Measurements from ENCODE around the gene DLG5. TPM values are rescaled to one million over a fixed set of nuclear protein-coding genes. Genes with fewer than 3 reads are reported as not detected.
A peak's percentile ranks its signal among the peaks of the same experiment; 100 is the strongest.

The DLG5 gene
- total RNA-seq, 2 experiments from 2014 or later = 3.2 to 3.5 TPM

DNA sequence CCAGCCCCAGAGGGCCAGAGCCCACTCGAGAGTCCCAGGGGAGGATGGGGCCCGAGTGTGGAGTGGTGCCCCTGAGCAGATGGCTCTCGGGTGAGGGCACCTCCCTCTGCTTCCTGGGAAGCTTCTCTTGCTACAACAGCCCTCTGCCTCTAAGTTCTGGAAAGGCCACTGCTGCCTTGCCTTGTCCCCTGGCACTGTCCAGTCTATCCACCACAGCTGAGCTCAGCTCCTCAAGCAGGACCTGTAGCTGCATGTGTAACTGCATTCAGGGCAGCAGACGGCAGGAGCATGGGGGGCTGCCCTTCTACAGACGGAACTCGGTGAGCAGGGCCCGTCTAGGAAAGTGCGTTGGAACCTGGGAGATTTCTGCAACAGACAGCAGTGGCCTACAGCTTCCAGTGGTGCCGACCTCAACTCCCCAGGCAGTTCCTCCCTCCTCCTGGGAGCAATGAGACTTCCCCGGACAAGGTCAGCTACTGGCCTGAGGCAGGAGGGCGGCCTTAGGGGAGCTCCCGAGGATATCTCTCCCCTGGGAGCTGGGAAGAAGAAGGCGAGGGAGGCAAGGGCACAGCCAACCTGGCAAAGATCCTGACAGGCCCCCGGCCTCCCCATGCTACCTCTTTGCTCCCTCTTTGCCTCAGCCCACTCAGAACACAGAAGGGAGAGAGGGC lies 88.5 kb downstream of the DLG5 start:
- Mint-ChIP-seq H3K27ac (peak overlapping the region; percentile 39), H3K9me3 (ENCODE audit: insufficient read depth) (no peaks in the 10 kb centered on the region), H3K27me3 (ENCODE audit: low read depth) (no peaks in the 10 kb centered on the region), H3K4me3 (no peak overlapping the region), H3K36me3 (ENCODE audit: low read depth) (no peaks in the 10 kb centered on the region), H3K4me1 (ENCODE audit: low read depth) (peaks cover 13% of the 10 kb centered on the region)
- ChIA-PET POLR2A (no interaction called here), CTCF (interaction anchor here (0.9 to 3.7 kb wide), 8 partner anchors 9 to 126 kb away, joined by 3 to 28 read pairs (median 10); no protein-coding TSS in a partner anchor)
- ATAC-seq = no peak
- DNase-seq = no peak

GRCh38 chr10:77837248-77837924 lies 89.2 kb downstream of the DLG5 start:
- Mint-ChIP-seq H3K4me1 (ENCODE audit: low read depth) (peaks cover 14% of the 10 kb centered on the region), H3K36me3 (ENCODE audit: low read depth) (no peaks in the 10 kb centered on the region), H3K27ac (peak overlapping the region; percentile 39), H3K9me3 (ENCODE audit: insufficient read depth) (no peaks in the 10 kb centered on the region), H3K27me3 (ENCODE audit: low read depth) (no peaks in the 10 kb centered on the region), H3K4me3 (no peak overlapping the region)
- CTCF ChIA-PET = interaction anchor here (1.3 to 3.7 kb wide), 7 partner anchors 10 to 126 kb away, joined by 4 to 28 read pairs (median 11); no protein-coding TSS in a partner anchor
- POLR2A ChIA-PET = no interaction called here
- DNase-seq (peak; percentile 82), ATAC-seq (peak; percentile 84)

DNA sequence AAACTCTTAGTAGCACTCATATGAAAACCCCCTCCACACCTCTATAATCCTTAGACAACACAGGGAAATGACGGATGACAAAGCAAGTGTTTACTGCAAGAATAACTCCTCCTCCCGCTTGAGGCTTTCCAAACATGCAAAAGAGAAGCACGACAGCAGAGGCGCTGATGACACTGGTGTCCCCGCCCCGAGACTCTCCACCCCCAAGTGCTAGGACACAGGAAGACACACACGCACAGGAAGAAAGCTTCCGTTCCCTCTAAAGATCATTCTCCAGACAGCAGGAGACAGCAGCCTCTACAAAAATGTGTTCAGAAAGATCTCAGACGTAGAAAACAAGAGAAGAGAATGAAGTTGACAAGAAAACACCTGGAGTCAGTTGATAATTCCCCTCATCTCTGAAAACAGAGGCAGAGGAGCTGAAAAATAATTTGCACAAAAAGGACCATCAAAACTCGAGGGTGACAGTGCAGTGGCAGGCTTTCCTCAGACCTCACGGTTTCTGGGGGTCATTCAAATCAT lies 90.2 kb downstream of the DLG5 start:
- Mint-ChIP-seq H3K27me3 (ENCODE audit: low read depth) (no peaks in the 10 kb centered on the region), H3K36me3 (ENCODE audit: low read depth) (no peaks in the 10 kb centered on the region), H3K27ac (peak overlapping the region; percentile 90), H3K4me3 (peak overlapping the region; percentile 42), H3K4me1 (ENCODE audit: low read depth) (peaks cover 16% of the 10 kb centered on the region), H3K9me3 (ENCODE audit: insufficient read depth) (no peaks in the 10 kb centered on the region)
- ATAC-seq = peak; percentile 84
- ChIA-PET CTCF (interaction anchor here (0.7 to 3.7 kb wide), 6 partner anchors 37 to 125 kb away, joined by 3 to 28 read pairs (median 9); no protein-coding TSS in a partner anchor), POLR2A (no interaction called here)
- DNase-seq = peak; percentile 84

- no peak for ATAC-seq
- no peaks in the 10 kb centered on the region for H3K36me3 Mint-ChIP-seq (ENCODE audit: low read depth)
- ChIA-PET CTCF (interaction anchor here (0.7 to 1.2 kb wide), 3 partner anchors 38 to 124 kb away, joined by 3 to 7 read pairs (median 4); no protein-coding TSS in a partner anchor), POLR2A (no interaction called here)
- peak overlapping the region; percentile 90 for H3K27ac Mint-ChIP-seq
- DNase-seq = no peak
- H3K27me3 Mint-ChIP-seq (ENCODE audit: low read depth) = no peaks in the 10 kb centered on the region
- H3K4me1 Mint-ChIP-seq (ENCODE audit: low read depth) = peaks cover 16% of the 10 kb centered on the region
- H3K4me3 Mint-ChIP-seq = no peak overlapping the region
- no peaks in the 10 kb centered on the region for H3K9me3 Mint-ChIP-seq (ENCODE audit: insufficient read depth)
Observed at GRCh38 chr10:77835669-77836086, 90.9 kb downstream of the DLG5 start.

DNA sequence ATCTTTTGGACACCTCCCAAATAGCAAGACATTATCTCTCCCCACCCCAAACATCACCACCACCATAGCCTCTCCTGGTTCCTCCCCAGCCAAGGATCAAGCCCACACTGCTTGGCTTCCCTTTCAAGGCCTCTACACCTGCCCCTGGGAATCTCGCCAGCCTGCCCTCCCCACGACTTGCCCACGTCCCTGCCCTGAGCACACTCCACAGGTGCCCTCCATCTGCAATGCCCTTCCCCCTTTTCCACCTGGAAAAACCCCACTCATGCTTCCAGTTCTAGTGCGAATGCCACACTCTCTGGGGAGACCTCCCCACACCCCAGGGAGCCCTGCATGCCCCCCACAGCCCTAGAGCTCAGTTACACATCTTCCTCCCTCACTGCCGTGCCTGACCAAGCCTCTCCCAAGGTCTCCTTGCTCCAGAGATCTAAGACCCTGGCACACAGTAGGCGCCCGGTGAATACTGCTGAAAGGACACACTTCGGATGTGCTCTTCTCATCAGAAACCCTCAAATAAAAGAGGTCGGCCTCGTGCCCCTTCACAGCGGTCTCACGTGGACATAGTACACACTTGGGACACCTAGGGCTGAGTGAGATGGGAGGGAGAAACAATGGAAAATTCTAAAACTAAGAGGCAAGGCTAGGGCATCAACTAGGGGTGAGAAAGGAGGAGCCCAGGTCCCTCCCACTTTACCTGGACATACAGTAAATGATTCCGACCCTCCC lies 91.4 kb downstream of the DLG5 start:
- Mint-ChIP-seq H3K27me3 (ENCODE audit: low read depth) (no peaks in the 10 kb centered on the region), H3K9me3 (ENCODE audit: insufficient read depth) (no peaks in the 10 kb centered on the region), H3K4me1 (ENCODE audit: low read depth) (peaks cover 16% of the 10 kb centered on the region), H3K27ac (peak overlapping the region; percentile 3), H3K4me3 (no peak overlapping the region), H3K36me3 (ENCODE audit: low read depth) (no peaks in the 10 kb centered on the region)
- ATAC-seq (no peak), DNase-seq (no peak)
- ChIA-PET CTCF (interaction anchor here (0.7 kb wide), 1 partner anchor 124 kb away, joined by 3 read pairs; no protein-coding TSS in a partner anchor), POLR2A (no interaction called here)

- Mint-ChIP-seq H3K36me3 (ENCODE audit: low read depth) (no peaks in the 10 kb centered on the region), H3K4me3 (no peak overlapping the region), H3K9me3 (ENCODE audit: insufficient read depth) (no peaks in the 10 kb centered on the region), H3K4me1 (ENCODE audit: low read depth) (peaks cover 16% of the 10 kb centered on the region), H3K27ac (peak overlapping the region; percentile 68), H3K27me3 (ENCODE audit: low read depth) (no peaks in the 10 kb centered on the region)
- no peak for DNase-seq
- ATAC-seq = no peak
- POLR2A ChIA-PET = no interaction called here
- CTCF ChIA-PET = no interaction called here
Observed at GRCh38 chr10:77834540-77834939, 92.0 kb downstream of the DLG5 start.

- H3K4me3 Mint-ChIP-seq = no peak overlapping the region
- DNase-seq = no peak
- ChIA-PET POLR2A (no interaction called here), CTCF (no interaction called here)
- H3K27ac Mint-ChIP-seq = no peak overlapping the region
- no peaks in the 10 kb centered on the region for H3K36me3 Mint-ChIP-seq (ENCODE audit: low read depth)
- H3K9me3 Mint-ChIP-seq (ENCODE audit: insufficient read depth) = no peaks in the 10 kb centered on the region
- H3K27me3 Mint-ChIP-seq (ENCODE audit: low read depth) = no peaks in the 10 kb centered on the region
- ATAC-seq = no peak
- peaks cover 16% of the 10 kb centered on the region for H3K4me1 Mint-ChIP-seq (ENCODE audit: low read depth)
Observed at GRCh38 chr10:77833792-77834191, 92.8 kb downstream of the DLG5 start.

DNA sequence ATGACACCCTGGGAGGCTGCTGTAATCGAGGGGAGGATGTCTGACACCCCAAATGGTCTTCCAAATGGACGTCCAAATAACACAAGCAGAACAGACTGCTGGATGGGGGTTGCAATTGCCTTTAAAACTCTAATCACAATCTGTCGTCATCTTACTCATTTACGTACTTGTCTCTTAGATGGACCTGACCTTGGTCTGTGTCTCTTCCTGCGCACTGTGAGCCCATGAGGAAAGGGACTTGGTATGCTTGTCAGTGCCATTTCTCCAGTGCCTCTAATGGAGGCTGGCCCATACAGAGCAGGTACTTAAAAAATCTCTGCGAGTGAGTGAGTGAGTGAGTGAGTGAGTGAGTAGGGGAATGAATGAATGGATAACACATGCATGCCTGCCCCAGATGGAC lies 93.3 kb downstream of the DLG5 start:
- CTCF ChIA-PET = no interaction called here
- H3K27me3 Mint-ChIP-seq (ENCODE audit: low read depth) = no peaks in the 10 kb centered on the region
- peaks cover 16% of the 10 kb centered on the region for H3K4me1 Mint-ChIP-seq (ENCODE audit: low read depth)
- DNase-seq (no peak), ATAC-seq (no peak)
- POLR2A ChIA-PET = no interaction called here
- H3K27ac Mint-ChIP-seq = no peak overlapping the region
- H3K9me3 Mint-ChIP-seq (ENCODE audit: insufficient read depth) = no peaks in the 10 kb centered on the region
- H3K36me3 Mint-ChIP-seq (ENCODE audit: low read depth) = no peaks in the 10 kb centered on the region
- H3K4me3 Mint-ChIP-seq = no peak overlapping the region

- POLR2A ChIA-PET = no interaction called here
- DNase-seq = no peak
- Mint-ChIP-seq H3K36me3 (ENCODE audit: low read depth) (no peaks in the 10 kb centered on the region), H3K27me3 (ENCODE audit: low read depth) (no peaks in the 10 kb centered on the region), H3K4me1 (ENCODE audit: low read depth) (peaks cover 10% of the 10 kb centered on the region), H3K9me3 (ENCODE audit: insufficient read depth) (no peaks in the 10 kb centered on the region), H3K4me3 (no peak overlapping the region), H3K27ac (no peak overlapping the region)
- no peak for ATAC-seq
- CTCF ChIA-PET = no interaction called here
Observed at GRCh38 chr10:77832238-77832637, 94.3 kb downstream of the DLG5 start.

- H3K36me3 Mint-ChIP-seq (ENCODE audit: low read depth) = no peaks in the 10 kb centered on the region
- DNase-seq (no peak), ATAC-seq (no peak)
- peaks cover 3% of the 10 kb centered on the region for H3K4me1 Mint-ChIP-seq (ENCODE audit: low read depth)
- no peak overlapping the region for H3K27ac Mint-ChIP-seq
- CTCF ChIA-PET = no interaction called here
- H3K4me3 Mint-ChIP-seq = no peak overlapping the region
- H3K27me3 Mint-ChIP-seq (ENCODE audit: low read depth) = no peaks in the 10 kb centered on the region
- no peaks in the 10 kb centered on the region for H3K9me3 Mint-ChIP-seq (ENCODE audit: insufficient read depth)
- POLR2A ChIA-PET = no interaction called here
Observed at GRCh38 chr10:77829356-77829755, 97.2 kb downstream of the DLG5 start.

- Mint-ChIP-seq H3K4me3 (no peak overlapping the region), H3K4me1 (ENCODE audit: low read depth) (peaks cover 3% of the 10 kb centered on the region), H3K36me3 (ENCODE audit: low read depth) (no peaks in the 10 kb centered on the region), H3K27ac (no peak overlapping the region), H3K27me3 (ENCODE audit: low read depth) (no peaks in the 10 kb centered on the region), H3K9me3 (ENCODE audit: insufficient read depth) (no peaks in the 10 kb centered on the region)
- ChIA-PET POLR2A (no interaction called here), CTCF (no interaction called here)
- no peak for DNase-seq
- no peak for ATAC-seq
Observed at GRCh38 chr10:77828377-77828776, 98.2 kb downstream of the DLG5 start.

GRCh38 chr10:77827366-77827765 lies 99.2 kb downstream of the DLG5 start:
- CTCF ChIA-PET = no interaction called here
- Mint-ChIP-seq H3K27ac (no peak overlapping the region), H3K4me1 (ENCODE audit: low read depth) (peaks cover 2% of the 10 kb centered on the region), H3K9me3 (ENCODE audit: insufficient read depth) (no peaks in the 10 kb centered on the region), H3K27me3 (ENCODE audit: low read depth) (no peaks in the 10 kb centered on the region), H3K36me3 (ENCODE audit: low read depth) (no peaks in the 10 kb centered on the region), H3K4me3 (no peak overlapping the region)
- POLR2A ChIA-PET = no interaction called here
- ATAC-seq (no peak), DNase-seq (no peak)

Measured in activated CD8-positive, alpha-beta T cell treated with anti-CD3 and anti-CD28 coated beads, Interleukin-2, amount 10 ng/mL, durations not matched to agents 7 days and 5 days (primary cell).